Measurements from ENCODE around the gene SETMAR. TPM values are rescaled to one million over a fixed set of nuclear protein-coding genes. Genes with fewer than 3 reads are reported as not detected.

The SETMAR gene
- total and polyA plus RNA-seq, 2 donors (not counting 1 experiment from before 2014, with no cell fraction given) = 4.2 to 7.6 TPM

DNA sequence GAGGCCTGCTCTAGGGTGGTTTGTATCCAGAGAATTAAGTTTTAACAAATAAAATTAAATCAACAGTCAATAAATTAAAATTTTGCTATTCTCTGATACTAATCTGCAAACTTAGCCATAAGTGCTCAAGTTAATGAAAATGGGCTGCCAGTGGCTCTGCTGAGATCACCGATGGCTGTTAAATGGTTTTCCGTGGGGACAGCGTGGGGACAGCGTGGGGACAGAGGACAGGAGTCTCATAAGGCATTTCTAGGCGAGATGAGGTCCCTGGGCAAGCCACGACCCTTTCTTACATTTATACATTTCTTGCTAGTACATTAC lies 53.0 kb downstream of the SETMAR start:
- Histone ChIP-seq H3K27me3 (replicated peaks in 1 of 4; ENCODE audit: control extremely low read depth in 1 of 4, control insufficient read depth in 3 of 4, insufficient read depth in 4 of 4, low read length in 3 of 4) (no peaks in the 10 kb centered on the region), H3K4me1 (ENCODE audit: control insufficient read depth in 2 of 2, insufficient read depth in 2 of 2, low read length in 2 of 2) (peaks cover 2 to 4% of the 10 kb centered on the region in 2 donors), H4K20me1 (ENCODE audit: control insufficient read depth, insufficient read depth, low read length, poor library complexity, severe bottlenecking) (no peaks in the 10 kb centered on the region), H3K9me3 (ENCODE audit: control extremely low read depth in 1 of 3, control insufficient read depth in 2 of 3, insufficient read depth in 1 of 3, low read length in 2 of 3) (no peaks in the 10 kb centered on the region), H3K36me3 (replicated peaks in 1 of 2; ENCODE audit: control extremely low read depth in 1 of 2, control insufficient read depth in 1 of 2, extremely low read depth in 1 of 2, insufficient read depth in 2 of 2, low read length in 1 of 2) (peaks cover 2 to 9% of the 10 kb centered on the region in 2 experiments), H2AFZ (ENCODE audit: insufficient read depth, low read depth, low read length, poor library complexity, severe bottlenecking) (no peak overlapping the region), H3K4me2 (replicated peaks; ENCODE audit: low read depth, low read length, poor library complexity, severe bottlenecking) (no peak overlapping the region), H3K27ac (ENCODE audit: low read length in 2 of 2) (no peak overlapping the region), H3K79me2 (ENCODE audit: control insufficient read depth, insufficient read depth, low read length) (no peaks in the 10 kb centered on the region), H3K4me3 (ENCODE audit: control extremely low read depth in 1 of 5, extremely low read depth in 1 of 5, insufficient read depth in 1 of 5, low read depth in 2 of 5, low read length in 4 of 5) (no peak overlapping the region), H3K9ac (ENCODE audit: low read length) (no peak overlapping the region)
- Mint-ChIP-seq H3K4me3 (no peak overlapping the region), H3K9me3 (ENCODE audit: insufficient read depth) (no peaks in the 10 kb centered on the region), H3K4me1 (peaks cover 6% of the 10 kb centered on the region), H3K27me3 (no peaks in the 10 kb centered on the region), H3K27ac (no peak overlapping the region)
- TF ChIP-seq, protein P1, sequence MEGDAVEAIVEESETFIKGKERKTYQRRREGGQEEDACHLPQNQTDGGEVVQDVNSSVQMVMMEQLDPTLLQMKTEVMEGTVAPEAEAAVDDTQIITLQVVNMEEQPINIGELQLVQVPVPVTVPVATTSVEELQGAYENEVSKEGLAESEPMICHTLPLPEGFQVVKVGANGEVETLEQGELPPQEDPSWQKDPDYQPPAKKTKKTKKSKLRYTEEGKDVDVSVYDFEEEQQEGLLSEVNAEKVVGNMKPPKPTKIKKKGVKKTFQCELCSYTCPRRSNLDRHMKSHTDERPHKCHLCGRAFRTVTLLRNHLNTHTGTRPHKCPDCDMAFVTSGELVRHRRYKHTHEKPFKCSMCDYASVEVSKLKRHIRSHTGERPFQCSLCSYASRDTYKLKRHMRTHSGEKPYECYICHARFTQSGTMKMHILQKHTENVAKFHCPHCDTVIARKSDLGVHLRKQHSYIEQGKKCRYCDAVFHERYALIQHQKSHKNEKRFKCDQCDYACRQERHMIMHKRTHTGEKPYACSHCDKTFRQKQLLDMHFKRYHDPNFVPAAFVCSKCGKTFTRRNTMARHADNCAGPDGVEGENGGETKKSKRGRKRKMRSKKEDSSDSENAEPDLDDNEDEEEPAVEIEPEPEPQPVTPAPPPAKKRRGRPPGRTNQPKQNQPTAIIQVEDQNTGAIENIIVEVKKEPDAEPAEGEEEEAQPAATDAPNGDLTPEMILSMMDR (IDR thresholded peaks at IDR 0.05) = no peak
- TF ChIP-seq EZH2 (IDR thresholded peaks at IDR 0.05; ENCODE audit: borderline replicate concordance, insufficient read depth, low read depth, low read length, poor library complexity, severe bottlenecking) = no peak
- POLR2A ChIA-PET = no interaction called here
- WGBS (ENCODE audit: insufficient coverage) = 97% methylated on average over 6 of the region's 6 CpGs
- intact Hi-C loops (cut with micrococcal nuclease) = loop anchor here (10.0 kb wide), 1 partner anchor 139 kb away; the partner anchor contains the start of gene ITPR1
- DNase-seq (no peak), ATAC-seq (ENCODE audit: low read depth) (no peak)
- CTCF ChIA-PET = interaction anchor here (7.9 kb wide), 1 partner anchor 276 kb away, joined by 279 read pairs; no protein-coding TSS in a partner anchor

DNA sequence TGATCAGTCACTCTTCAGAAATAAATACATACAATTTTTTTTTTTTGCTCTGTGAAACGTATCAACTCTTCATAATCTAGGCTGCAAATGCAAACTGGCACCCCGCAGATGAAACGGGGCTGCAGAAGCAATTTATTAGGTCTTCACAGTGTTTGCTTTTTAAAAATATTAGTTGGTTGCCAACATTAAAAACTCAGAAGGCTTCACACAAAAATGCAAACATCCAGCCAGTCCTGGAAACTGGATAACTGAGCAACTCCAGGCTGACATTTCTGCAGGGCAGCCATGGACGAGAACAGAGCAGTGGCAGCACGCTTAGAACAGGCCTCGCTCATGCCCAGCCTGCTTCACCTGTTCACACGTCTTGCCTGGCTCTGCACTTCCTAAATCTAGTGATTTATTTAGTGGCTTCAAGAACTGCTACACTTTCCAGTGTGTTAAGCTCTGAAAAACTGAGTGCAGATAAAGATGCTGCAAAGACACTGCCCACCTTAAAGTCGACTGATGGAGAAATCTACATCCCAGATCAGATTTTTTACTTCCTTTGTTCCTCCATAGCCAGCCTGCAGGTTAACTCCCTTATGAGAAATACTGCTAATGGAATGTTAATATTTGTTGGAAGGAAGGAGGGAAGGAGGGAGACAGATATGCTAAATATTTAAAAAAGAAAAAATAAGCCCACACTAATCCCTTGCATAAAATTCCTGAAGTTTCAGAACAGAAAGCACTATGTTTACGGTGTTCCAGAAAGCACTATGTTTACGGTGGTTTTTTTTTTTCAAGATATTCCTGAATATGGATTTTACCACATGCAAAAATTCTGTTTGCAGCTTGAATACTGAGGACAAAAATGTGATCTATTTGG lies 53.6 kb downstream of the SETMAR start:
- Histone ChIP-seq H3K9me3 (ENCODE audit: control extremely low read depth in 1 of 3, control insufficient read depth in 2 of 3, insufficient read depth in 1 of 3, low read length in 2 of 3) (no peaks in the 10 kb centered on the region), H3K4me2 (replicated peaks; ENCODE audit: low read depth, low read length, poor library complexity, severe bottlenecking) (no peak overlapping the region), H3K4me1 (ENCODE audit: control insufficient read depth in 2 of 2, insufficient read depth in 2 of 2, low read length in 2 of 2) (no peaks in the 10 kb centered on the region), H2AFZ (ENCODE audit: insufficient read depth, low read depth, low read length, poor library complexity, severe bottlenecking) (no peak overlapping the region), H3K4me3 (ENCODE audit: control extremely low read depth in 1 of 5, extremely low read depth in 1 of 5, insufficient read depth in 1 of 5, low read depth in 2 of 5, low read length in 4 of 5) (no peak overlapping the region), H4K20me1 (ENCODE audit: control insufficient read depth, insufficient read depth, low read length, poor library complexity, severe bottlenecking) (no peaks in the 10 kb centered on the region), H3K27me3 (replicated peaks in 1 of 4; ENCODE audit: control extremely low read depth in 1 of 4, control insufficient read depth in 3 of 4, insufficient read depth in 4 of 4, low read length in 3 of 4) (no peaks in the 10 kb centered on the region), H3K27ac (ENCODE audit: low read length in 2 of 2) (no peak overlapping the region), H3K36me3 (replicated peaks in 1 of 2; ENCODE audit: control extremely low read depth in 1 of 2, control insufficient read depth in 1 of 2, extremely low read depth in 1 of 2, insufficient read depth in 2 of 2, low read length in 1 of 2) (peaks cover 2 to 9% of the 10 kb centered on the region in 2 experiments), H3K79me2 (ENCODE audit: control insufficient read depth, insufficient read depth, low read length) (no peaks in the 10 kb centered on the region), H3K9ac (ENCODE audit: low read length) (no peak overlapping the region)
- H3K27ac Mint-ChIP-seq = no peak overlapping the region
- peaks cover 2% of the 10 kb centered on the region for H3K4me1 Mint-ChIP-seq
- WGBS (ENCODE audit: insufficient coverage) = 93% methylated on average over 3 of the region's 10 CpGs
- no peak for TF ChIP-seq EZH2 (IDR thresholded peaks at IDR 0.05; ENCODE audit: borderline replicate concordance, insufficient read depth, low read depth, low read length, poor library complexity, severe bottlenecking)
- TF ChIP-seq, protein P1 (IDR thresholded peaks at IDR 0.05) = no peak
- no peak overlapping the region for H3K4me3 Mint-ChIP-seq
- no peaks in the 10 kb centered on the region for H3K27me3 Mint-ChIP-seq
- ATAC-seq (ENCODE audit: low read depth) = no peak
- intact Hi-C loops (cut with micrococcal nuclease) = loop anchor here (10.0 kb wide), 1 partner anchor 138 kb away; the partner anchor contains the start of gene ITPR1
- ChIA-PET CTCF (interaction anchor here (7.9 kb wide), 1 partner anchor 276 kb away, joined by 279 read pairs; no protein-coding TSS in a partner anchor), POLR2A (no interaction called here)
- no peak for DNase-seq
- H3K9me3 Mint-ChIP-seq (ENCODE audit: insufficient read depth) = no peaks in the 10 kb centered on the region
